Erythroblast (primary cell): ENCODE results near the gene C17orf113.

Experiments used
- GATA1 ChIP-seq: IDR thresholded peaks from 2 replicates; pipeline ENCODE4 v1.6.1; 2011; ENCODE audit warnings: low read depth, mild to moderate bottlenecking, control low read depth, low read length, moderate library complexity
- POLR2A ChIP-seq: IDR thresholded peaks from 2 replicates; pipeline ENCODE4 v1.6.1; 2011; ENCODE audit warnings: mild to moderate bottlenecking, low read length

DNA sequence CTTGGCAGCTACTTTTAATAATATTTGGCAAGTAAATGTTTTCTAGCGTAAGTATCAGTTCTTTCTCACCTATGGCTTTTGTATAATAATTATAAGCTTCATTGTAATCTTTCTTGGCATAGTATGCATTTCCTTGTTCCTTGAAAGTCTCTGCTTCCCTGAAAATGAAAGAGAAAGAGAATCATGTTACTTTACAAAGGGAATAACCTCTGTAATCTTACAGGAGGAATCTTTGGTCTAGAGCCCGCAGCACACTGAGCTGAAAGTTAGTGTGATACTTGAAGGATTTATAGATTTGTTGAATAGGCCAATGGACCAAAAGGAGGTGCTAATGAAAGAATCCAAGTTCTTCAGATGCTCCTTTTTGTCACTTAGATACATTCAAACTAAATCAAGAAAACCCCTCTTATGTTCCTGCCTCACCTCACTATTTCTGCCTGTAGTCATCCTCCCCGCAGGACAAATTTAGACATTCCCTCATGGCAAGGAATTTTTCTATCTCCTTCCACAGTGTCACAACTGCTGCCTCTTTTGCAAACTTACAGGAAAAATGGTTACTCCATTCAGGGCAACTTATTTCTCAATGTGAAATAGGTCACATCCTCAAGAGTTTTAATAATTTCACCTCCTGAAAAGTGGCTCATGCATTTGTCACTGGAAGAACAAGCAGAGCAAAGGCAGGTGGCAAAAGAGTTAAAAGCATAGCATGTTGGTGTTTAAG lies 49.8 kb downstream of the C17orf113 start:
- no peak for TF ChIP-seq POLR2A
- TF ChIP-seq GATA1, result no peak
